T follicular helper cell (primary cell): ENCODE measurements around the gene PTGFRN.

Experiments
- DNase-seq: peaks from one replicate; pipeline ENCODE4 v3.0.0-alpha.2; 2020; ENCODE audit warnings: low read depth

Gene PTGFRN

GRCh38 chr1:116887212-116887611 lies 22.5 kb upstream of the PTGFRN start:
- no peak for DNase-seq

- no peak for DNase-seq
These were observed 20.3 kb upstream of the PTGFRN start for GRCh38 chr1:116889380-116889779.

- DNase-seq: no peak
These were observed 18.2 kb upstream of the PTGFRN start for GRCh38 chr1:116891396-116892079.

- no peak for DNase-seq
These were observed 14.6 kb upstream of the PTGFRN start for GRCh38 chr1:116895073-116895472.

GRCh38 chr1:116899529-116899928 lies 10.2 kb upstream of the PTGFRN start:
- DNase-seq: no peak

GRCh38 chr1:116900471-116901365 lies 9.0 kb upstream of the PTGFRN start:
- DNase-seq: no peak

GRCh38 chr1:116902027-116902426 lies 7.7 kb upstream of the PTGFRN start:
- no peak for DNase-seq

GRCh38 chr1:116902723-116903383 lies 6.9 kb upstream of the PTGFRN start:
- no peak for DNase-seq

- DNase-seq: no peak
These were observed 4.9 kb upstream of the PTGFRN start for GRCh38 chr1:116904791-116905320.

- no peak for DNase-seq
These were observed 2.9 kb upstream of the PTGFRN start for GRCh38 chr1:116906812-116907211.

- no peak for DNase-seq
These were observed 2.4 kb upstream of the PTGFRN start for GRCh38 chr1:116907351-116907750.

- DNase-seq: no peak
These were observed 1.4 kb upstream of the PTGFRN start for GRCh38 chr1:116908266-116908665.

- DNase-seq: no peak
These were observed 750 bp upstream of the PTGFRN start for GRCh38 chr1:116908820-116909511.

GRCh38 chr1:116910379-116911187 lies 867 bp downstream of the PTGFRN start:
- no peak for DNase-seq

- no peak for DNase-seq
These were observed 1.5 kb downstream of the PTGFRN start for GRCh38 chr1:116911188-116911553.

GRCh38 chr1:116911779-116912469 lies 2.2 kb downstream of the PTGFRN start:
- DNase-seq: no peak

- no peak for DNase-seq
These were observed 3.1 kb downstream of the PTGFRN start for GRCh38 chr1:116912846-116913245.

GRCh38 chr1:116913941-116914340 lies 4.2 kb downstream of the PTGFRN start:
- no peak for DNase-seq

GRCh38 chr1:116914667-116915066 lies 5.0 kb downstream of the PTGFRN start:
- DNase-seq: no peak

GRCh38 chr1:116915086-116915661 lies 5.5 kb downstream of the PTGFRN start:
- DNase-seq: no peak
